ENCODE results near the gene STK24. TPM values are rescaled to one million over a fixed set of nuclear protein-coding genes. Genes with fewer than 3 reads are reported as not detected.

Gene STK24
- total RNA-seq, 1 experiment from 2014 or later: 140 TPM

- DNase-seq (ENCODE audit: extremely low read depth, low read depth): no peak
These were observed 40.2 kb downstream of the STK24 start for GRCh38 chr13:98536729-98537128.

GRCh38 chr13:98535501-98536354 lies 41.2 kb downstream of the STK24 start:
- DNase-seq (ENCODE audit: extremely low read depth, low read depth): no peak

DNA sequence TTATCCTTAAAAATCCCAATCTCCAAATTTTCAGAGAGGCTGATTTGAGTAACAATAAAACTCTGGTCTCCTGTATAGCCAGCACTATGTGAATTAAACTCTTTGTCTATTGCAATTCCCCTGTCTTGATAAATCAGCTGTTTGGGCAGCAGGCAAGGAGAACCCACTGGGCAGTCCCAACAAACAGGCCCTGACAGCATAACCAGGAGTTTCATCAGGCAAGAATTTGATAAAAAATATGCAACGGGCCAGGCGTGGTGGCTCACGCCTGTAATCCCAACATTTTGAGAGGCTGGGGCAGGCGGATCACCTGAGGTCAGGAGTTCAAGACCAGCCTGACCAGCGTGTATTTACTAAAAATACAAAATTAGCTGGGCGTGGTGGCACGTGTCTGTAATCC lies 42.1 kb downstream of the STK24 start:
- no peak for DNase-seq (ENCODE audit: extremely low read depth, low read depth)

DNA sequence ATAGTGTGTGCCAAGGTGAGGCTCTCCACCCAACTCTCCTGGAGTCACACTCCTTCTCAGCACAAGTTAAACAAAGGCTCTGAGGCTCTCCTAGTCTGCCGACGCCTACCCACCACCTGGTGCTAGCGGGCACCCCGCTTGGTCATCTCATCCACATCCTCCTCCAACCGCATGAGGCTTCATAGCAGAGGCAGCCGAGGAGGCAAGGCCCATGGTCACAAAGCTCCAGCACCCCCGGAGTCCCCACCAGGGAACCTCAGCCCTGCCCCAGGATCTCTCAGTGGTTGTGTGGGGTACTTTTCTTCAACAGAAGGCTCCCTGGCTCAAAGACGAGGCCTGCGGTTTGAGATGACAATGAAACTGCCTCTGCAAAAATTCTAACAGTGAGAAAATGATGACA lies 43.0 kb downstream of the STK24 start:
- no peak for DNase-seq (ENCODE audit: extremely low read depth, low read depth)

GRCh38 chr13:98532254-98532653 lies 44.7 kb downstream of the STK24 start:
- no peak for DNase-seq (ENCODE audit: extremely low read depth, low read depth)

DNA sequence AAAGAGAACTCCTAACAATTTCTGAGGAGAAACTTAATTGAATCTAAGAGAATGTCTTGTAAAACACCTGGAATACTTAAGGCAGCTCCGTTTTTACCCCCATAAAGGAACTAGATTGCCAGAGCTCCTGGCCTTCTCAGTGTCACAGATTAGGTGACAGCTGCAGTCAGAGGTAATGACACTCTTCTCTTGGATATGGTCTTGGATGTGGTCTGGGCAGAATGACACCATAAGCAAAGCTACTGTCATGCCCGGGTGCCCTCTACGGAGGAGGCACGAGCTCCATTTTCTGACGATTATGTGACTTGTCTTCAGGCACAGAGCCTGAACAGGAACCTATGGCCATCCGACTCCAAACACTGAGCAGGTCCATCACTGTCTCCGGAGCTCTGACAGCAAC lies 46.7 kb downstream of the STK24 start:
- DNase-seq (ENCODE audit: extremely low read depth, low read depth): no peak

DNA sequence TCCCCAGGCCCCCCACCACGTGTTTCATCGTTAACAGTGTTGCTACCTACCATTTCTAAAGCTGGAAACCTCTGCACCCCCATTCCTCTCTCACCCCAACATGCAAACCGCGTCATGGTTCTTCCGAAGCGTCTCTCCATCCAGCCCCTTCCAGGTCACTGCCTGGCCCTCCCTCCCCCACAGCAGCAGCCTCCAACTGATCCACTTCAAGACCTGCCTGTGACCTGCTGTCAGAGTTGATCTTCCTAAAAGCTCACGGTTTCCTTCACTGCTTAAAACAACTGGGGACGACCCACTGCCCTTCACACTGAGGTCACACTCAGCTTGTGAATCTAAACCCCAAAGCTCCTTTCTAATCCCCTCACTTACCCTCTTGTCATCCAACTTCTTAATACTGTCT lies 47.7 kb downstream of the STK24 start:
- no peak for DNase-seq (ENCODE audit: extremely low read depth, low read depth)

- DNase-seq (ENCODE audit: extremely low read depth, low read depth): no peak
These were observed 48.2 kb downstream of the STK24 start for GRCh38 chr13:98528663-98529064.

- DNase-seq (ENCODE audit: extremely low read depth, low read depth): no peak
These were observed 49.4 kb downstream of the STK24 start for GRCh38 chr13:98527526-98527925.

GRCh38 chr13:98526182-98526512 lies 50.8 kb downstream of the STK24 start:
- DNase-seq (ENCODE audit: extremely low read depth, low read depth): no peak

DNA sequence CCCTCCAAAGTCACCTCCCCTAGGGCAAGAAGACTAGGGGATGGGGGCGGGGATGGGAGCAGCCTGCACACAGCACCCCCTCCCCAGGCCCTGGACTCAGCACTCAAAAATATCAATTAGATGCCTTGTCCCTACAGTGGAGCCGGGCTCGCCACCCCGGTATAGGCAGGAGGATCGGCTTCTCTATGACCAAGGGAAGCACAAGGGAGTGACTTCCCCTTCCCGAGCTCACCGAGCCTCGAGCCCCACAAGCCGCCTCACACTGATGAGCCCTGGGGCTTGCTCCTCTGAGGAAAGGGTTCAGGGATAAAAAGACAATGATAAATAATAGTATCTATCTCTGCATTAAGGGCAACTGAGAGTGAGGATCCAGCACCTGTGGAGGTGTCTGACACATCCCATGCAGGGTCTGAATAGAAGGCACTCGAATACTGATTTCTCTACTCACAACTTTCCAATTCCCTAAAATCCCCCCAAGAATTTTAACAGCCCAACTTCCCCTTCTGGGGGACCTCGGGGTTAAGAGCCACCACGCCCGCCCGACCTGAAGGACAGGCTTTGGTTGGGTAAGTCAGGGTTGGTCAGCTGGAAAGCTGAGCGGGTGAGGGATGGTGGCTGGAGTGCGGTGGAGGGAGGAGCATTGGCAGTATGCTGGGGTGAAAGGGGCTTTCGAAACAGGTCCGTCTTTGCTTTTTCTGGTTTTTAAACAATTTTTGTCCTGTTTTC lies 51.3 kb downstream of the STK24 start:
- no peak for DNase-seq (ENCODE audit: extremely low read depth, low read depth)

GRCh38 chr13:98524793-98525192 lies 52.1 kb downstream of the STK24 start:
- DNase-seq (ENCODE audit: extremely low read depth, low read depth): no peak

DNA sequence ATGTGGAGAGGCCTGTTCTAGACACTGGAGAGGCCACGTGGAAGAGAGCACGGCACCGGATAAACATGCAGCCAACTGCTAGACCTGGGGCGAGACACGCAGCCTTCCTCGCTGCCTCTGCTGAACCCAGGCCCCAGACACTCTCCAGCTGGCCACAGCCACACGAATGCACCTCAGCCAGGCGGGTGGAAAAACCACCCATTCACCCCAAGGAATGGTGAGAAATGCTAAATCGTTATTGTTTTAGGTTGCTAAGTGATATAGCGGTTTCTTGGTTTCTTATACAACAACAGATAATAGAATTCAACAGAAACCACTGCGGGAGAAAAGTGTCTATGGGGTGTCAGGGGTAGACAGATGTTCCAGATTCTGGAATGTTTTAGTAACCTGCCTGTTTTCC lies 52.5 kb downstream of the STK24 start:
- DNase-seq (ENCODE audit: extremely low read depth, low read depth): no peak

GRCh38 chr13:98523455-98524102 lies 53.3 kb downstream of the STK24 start:
- DNase-seq (ENCODE audit: extremely low read depth, low read depth): no peak

DNA sequence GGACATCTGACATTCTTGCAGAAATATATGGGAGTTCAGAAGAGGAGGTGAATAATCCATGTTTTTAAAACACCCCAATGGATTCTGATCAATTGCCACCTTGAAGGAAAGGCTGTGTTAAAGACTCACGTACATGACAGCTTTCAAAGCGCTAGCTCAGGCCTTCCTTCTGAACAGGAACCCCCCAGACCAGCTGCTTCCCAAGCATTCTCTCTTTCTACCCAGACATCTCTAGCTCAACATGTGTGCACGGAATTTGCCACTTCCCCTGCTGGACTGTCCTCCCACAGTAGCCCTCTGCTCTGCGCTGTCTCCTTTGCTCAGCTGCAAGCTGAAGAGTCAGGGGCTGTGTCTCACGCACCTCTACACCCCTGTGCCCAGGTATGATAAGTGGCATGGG lies 54.5 kb downstream of the STK24 start:
- DNase-seq (ENCODE audit: extremely low read depth, low read depth): no peak

GRCh38 chr13:98521461-98522247 lies 55.3 kb downstream of the STK24 start:
- no peak for DNase-seq (ENCODE audit: extremely low read depth, low read depth)

DNA sequence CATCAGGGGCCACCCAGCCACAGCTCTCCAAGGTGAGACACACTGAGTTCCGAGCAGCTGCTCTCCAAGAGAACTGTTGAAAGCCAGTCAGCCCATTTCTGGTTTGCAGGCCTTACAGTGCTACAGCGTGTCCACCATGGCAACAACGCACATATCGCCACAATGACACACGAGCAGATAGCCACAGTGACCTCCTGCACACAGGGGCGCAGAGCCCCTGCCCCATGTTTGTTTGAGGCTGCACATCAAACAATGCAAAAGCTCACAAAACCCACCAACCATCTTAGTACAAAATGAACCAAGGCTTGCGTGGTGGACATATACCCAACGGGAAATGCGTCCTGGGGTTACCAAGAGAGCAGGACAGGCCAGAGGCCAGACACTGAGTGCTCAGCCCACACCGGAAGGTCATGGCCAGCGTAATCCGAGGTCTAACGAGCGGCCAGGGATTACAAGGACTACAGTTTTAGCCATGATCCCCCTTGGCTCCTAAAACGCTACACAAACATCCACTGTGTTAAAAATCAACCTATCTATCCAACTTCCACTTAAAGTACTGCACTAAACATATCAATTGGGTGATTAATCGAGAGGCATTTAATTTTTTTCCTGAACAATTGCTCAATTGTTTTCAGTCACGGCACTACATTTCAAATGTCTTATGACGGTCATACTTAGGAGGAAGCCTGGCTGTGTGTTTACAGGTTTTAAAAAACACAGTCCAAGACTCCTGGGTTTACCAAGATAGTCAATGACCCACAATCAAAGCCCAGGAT lies 56.0 kb downstream of the STK24 start:
- no peak for DNase-seq (ENCODE audit: extremely low read depth, low read depth)

DNA sequence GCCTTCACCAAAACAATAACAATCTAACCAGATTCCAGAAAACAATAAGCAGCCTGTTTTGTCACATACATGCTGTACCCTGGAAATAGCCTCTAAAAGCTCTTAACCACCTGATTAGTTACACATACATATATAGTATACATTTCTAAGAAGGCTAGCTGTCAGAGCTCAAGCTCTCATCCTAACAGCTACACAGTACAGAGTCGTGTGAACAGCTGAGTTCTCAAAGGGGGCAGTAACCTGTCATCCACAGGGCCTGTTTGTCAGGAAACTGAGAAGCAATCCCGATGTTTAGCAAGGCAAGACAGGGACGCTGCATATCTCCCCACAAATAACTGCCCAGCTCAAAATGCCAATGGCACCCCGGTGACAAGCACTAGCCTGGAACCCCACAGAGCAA lies 56.9 kb downstream of the STK24 start:
- no peak for DNase-seq (ENCODE audit: extremely low read depth, low read depth)

- DNase-seq (ENCODE audit: extremely low read depth, low read depth): no peak
These were observed 59.2 kb downstream of the STK24 start for GRCh38 chr13:98517576-98518310.
